Measurements from ENCODE around the gene FXYD6. TPM values are rescaled to one million over a fixed set of nuclear protein-coding genes. Genes with fewer than 3 reads are reported as not detected.

FXYD6 gene
- total RNA-seq, 3 donors from 2014 or later, result 16.0 to 25.0 (median 20.3) TPM

- peak overlapping the region; percentile 45 to 75 (median 65) for H3K4me3 ChIP-seq
- TF ChIP-seq CTCF (IDR thresholded peaks at IDR 0.05), result no peak
- no peak for TF ChIP-seq POLR2A (IDR thresholded peaks at IDR 0.05)
- TF ChIP-seq POLR2AphosphoS5 (IDR thresholded peaks at IDR 0.05), result no peak
- H3K4me1 ChIP-seq, result no peaks in the 10 kb centered on the region
- no peaks in the 10 kb centered on the region for H3K36me3 ChIP-seq
- peak overlapping the region; percentile 65 to 73 for H3K27ac ChIP-seq
- DNase-seq (ENCODE audit: low spot score in 2 of 2), result no peak
- H3K27me3 ChIP-seq, result peaks cover 0 to 13% of the 10 kb centered on the region in 2 donors
- intact Hi-C loops (cut with DNase I; ENCODE audit: low total_unique reads), result no loop called here
- no peaks in the 10 kb centered on the region for H3K9me3 ChIP-seq
Observed at GRCh38 chr11:117877120-117877784, 794 bp upstream of the FXYD6 start.

- Histone ChIP-seq H3K4me1 (no peaks in the 10 kb centered on the region), H3K27ac (peak overlapping the region; percentile 65 to 73), H3K27me3 (peaks cover 0 to 13% of the 10 kb centered on the region in 2 donors), H3K36me3 (no peaks in the 10 kb centered on the region), H3K9me3 (no peaks in the 10 kb centered on the region), H3K4me3 (peak overlapping the region; percentile 45 to 75 (median 65))
- no peak for TF ChIP-seq CTCF (IDR thresholded peaks at IDR 0.05)
- TF ChIP-seq POLR2A (IDR thresholded peaks at IDR 0.05), result no peak
- no peak for TF ChIP-seq POLR2AphosphoS5 (IDR thresholded peaks at IDR 0.05)
- no peak for DNase-seq (ENCODE audit: low spot score in 2 of 2)
- intact Hi-C loops (cut with DNase I; ENCODE audit: low total_unique reads), result no loop called here
Observed at GRCh38 chr11:117876059-117876340, 458 bp downstream of the FXYD6 start.

DNA sequence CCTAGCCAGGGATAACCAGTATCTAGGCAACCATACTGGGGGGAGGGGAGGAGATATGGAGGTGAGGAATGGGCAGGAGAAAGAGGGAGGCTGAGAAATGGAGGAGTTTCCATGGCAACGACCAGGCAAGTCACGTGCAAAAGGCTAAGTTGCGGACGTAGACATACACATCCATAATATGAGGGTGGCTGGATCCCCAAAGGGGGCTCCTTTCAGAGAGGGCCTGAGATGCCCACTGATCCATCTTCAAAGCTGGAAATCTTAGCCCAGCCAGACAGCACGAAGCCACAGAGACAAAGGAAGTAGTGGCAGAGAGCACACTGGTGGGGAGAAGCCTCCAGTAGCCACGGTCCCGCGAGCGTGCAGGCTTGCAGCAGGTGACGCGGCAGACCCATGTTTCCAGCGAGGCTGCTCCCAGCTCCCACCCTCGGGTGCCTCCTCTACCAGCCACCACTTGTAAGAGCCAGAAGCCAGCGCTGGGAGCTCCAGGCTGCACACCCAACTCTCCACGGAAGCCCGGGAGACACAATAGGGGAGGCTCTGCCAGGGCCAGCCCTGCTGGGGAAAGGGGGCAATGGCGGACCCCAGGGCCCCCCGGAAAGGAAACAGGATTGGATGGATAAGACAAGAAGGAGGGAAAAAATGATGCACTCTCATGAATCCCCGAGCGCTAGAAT is 938 bp downstream of the FXYD6 start:
- intact Hi-C loops (cut with DNase I; ENCODE audit: low total_unique reads), result no loop called here
- peak overlapping the region; percentile 45 to 75 (median 65) for H3K4me3 ChIP-seq
- H3K9me3 ChIP-seq, result no peaks in the 10 kb centered on the region
- H3K4me1 ChIP-seq, result no peaks in the 10 kb centered on the region
- peaks cover 0 to 13% of the 10 kb centered on the region in 2 donors for H3K27me3 ChIP-seq
- no peaks in the 10 kb centered on the region for H3K36me3 ChIP-seq
- peak overlapping the region; percentile 65 to 73 for H3K27ac ChIP-seq
- TF ChIP-seq POLR2A (IDR thresholded peaks at IDR 0.05) (no peak), POLR2AphosphoS5 (IDR thresholded peaks at IDR 0.05) (no peak), CTCF (IDR thresholded peaks at IDR 0.05) (no peak)
- DNase-seq (ENCODE audit: low spot score in 2 of 2), result no peak

DNA sequence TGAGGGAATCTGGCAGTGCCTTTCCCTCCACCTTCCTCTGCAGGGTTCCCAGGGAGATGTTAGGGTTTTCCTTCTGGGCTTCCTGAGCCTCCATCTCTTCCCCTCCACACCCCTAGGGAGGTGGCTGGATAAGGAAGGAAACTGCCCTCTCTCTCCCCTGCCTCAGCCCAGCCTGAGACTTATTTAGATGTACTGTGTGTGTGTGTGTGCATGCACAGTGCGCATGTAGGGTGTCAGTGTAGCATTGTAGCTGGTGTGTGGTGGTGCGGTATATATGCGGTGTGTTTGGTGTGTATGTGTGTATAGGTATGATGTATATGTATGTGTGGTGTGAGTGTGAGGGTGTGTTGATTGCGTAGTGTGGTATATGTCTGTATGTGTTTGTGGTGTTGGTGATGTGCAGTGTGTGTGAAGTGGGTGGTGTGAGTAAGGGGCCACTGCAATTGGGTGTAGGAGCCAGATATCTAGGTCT is 1.5 kb downstream of the FXYD6 start:
- Histone ChIP-seq H3K9me3 (no peaks in the 10 kb centered on the region), H3K36me3 (no peaks in the 10 kb centered on the region), H3K4me3 (peak overlapping the region; percentile 9 to 75 (median 65)), H3K27me3 (peaks cover 0 to 13% of the 10 kb centered on the region in 2 donors), H3K4me1 (peaks cover 0 to 1% of the 10 kb centered on the region in 2 donors), H3K27ac (peak overlapping the region in 1 of 2 donors; percentile 73)
- DNase-seq (ENCODE audit: low spot score in 2 of 2), result no peak
- TF ChIP-seq POLR2AphosphoS5 (IDR thresholded peaks at IDR 0.05), result no peak
- intact Hi-C loops (cut with DNase I; ENCODE audit: low total_unique reads), result no loop called here

GRCh38 chr11:117874253-117874909 is 2.1 kb downstream of the FXYD6 start:
- peaks cover 0 to 11% of the 10 kb centered on the region in 2 donors for H3K27me3 ChIP-seq
- H3K9me3 ChIP-seq, result no peaks in the 10 kb centered on the region
- H3K4me1 ChIP-seq, result peaks cover 0 to 4% of the 10 kb centered on the region in 2 donors
- intact Hi-C loops (cut with DNase I; ENCODE audit: low total_unique reads), result no loop called here
- H3K4me3 ChIP-seq, result peak overlapping the region; percentile 9 to 75 (median 65)
- TF ChIP-seq POLR2AphosphoS5 (IDR thresholded peaks at IDR 0.05), result no peak
- no peak for TF ChIP-seq CTCF (IDR thresholded peaks at IDR 0.05)
- no peak for TF ChIP-seq POLR2A (IDR thresholded peaks at IDR 0.05)
- no peaks in the 10 kb centered on the region for H3K36me3 ChIP-seq
- DNase-seq (ENCODE audit: low spot score in 2 of 2), result no peak
- H3K27ac ChIP-seq, result peak overlapping the region in 1 of 2 donors; percentile 73

All from breast epithelium (tissue), 4 donors.